Central memory CD8-positive, alpha-beta T cell (primary cell): ENCODE results near the gene SND1.
"Not testable (repeated sequence)": the region's sequence is repeated elsewhere in the genome, so short reads cannot be mapped to it uniquely, and the experiment has no call there.

Experiments
- ATAC-seq: fragments of 150-1000 bp; cut with Tn5 transposase; replicated peaks from 2 replicates; pipeline ENCODE4 v1.10.0; 2022; ENCODE audit warnings: mild to moderate bottlenecking, moderate FRiP score, moderate number of reproducible peaks; ENCODE audit not compliant: poor library complexity, severe bottlenecking; ENCODE audit errors: extremely low read depth
- DNase-seq, 2 donors: peaks; one replicate each; pipeline ENCODE4 v3.0.0; 2021; ENCODE audit warnings: low spot score in 2 of 2
- H3K27ac Mint-ChIP-seq: one replicate; pipeline ENCODE4 v1.8.0; 2022; ENCODE audit warnings: low read depth, mild to moderate bottlenecking, moderate library complexity, mixed read lengths
- H3K27me3 Mint-ChIP-seq: one replicate; pipeline ENCODE4 v1.8.0; 2022; ENCODE audit warnings: mixed read lengths
- H3K36me3 Mint-ChIP-seq: one replicate; pipeline ENCODE4 v1.8.0; 2022; ENCODE audit warnings: mild to moderate bottlenecking, moderate library complexity, mixed read lengths; ENCODE audit not compliant: insufficient read depth
- H3K4me1 Mint-ChIP-seq: one replicate; pipeline ENCODE4 v1.8.0; 2022; ENCODE audit warnings: mixed read lengths
- H3K4me3 Mint-ChIP-seq: one replicate; pipeline ENCODE4 v1.8.0; 2022; ENCODE audit warnings: mild to moderate bottlenecking, moderate library complexity, mixed read lengths
- H3K9me3 Mint-ChIP-seq: one replicate; pipeline ENCODE4 v1.8.0; 2022; ENCODE audit warnings: mixed read lengths

Gene SND1

DNA sequence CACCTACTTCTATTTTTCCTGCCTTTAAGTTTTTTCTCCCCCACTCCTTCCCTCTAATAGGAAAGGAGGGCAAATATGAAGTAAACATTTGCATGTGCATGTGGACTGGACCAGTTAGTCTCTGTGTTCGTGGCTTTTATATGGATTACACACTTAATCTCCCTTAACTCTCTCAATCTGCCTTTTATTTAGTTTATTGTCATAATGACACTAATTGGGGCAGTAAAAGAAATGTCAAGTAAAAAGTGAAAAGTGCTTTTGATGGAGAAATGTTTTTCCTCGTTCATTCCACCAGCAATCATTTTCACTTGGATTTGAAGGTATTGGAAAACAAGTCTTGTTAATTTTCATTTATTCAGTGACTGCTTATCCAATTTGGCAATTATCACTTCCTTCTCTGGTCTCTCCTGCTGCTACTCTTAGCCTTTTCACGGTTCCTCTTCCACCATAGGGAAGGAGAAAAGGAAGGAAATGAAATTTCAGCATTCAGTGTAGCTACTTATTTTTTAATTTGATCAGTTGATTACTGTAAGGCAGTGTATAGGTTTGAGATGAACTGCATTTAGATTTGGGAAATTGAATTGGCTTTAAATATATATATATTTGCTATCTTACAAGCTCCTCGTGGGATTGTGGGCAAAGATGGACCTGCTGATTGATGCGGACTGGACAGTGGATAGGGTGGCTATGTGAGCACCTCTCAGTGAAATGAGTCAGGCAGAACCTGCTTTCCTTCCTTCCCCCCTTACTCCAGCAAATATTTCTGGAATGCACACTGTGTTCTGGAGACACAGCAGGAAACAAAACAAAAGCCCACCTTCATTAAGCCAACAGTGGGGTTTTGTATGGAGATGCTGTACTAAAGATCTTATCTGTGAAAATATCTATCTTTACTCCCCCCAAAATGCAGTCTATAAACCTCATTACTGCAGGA, 301.7 kb downstream of the SND1 start:
- Mint-ChIP-seq H3K9me3 (no peaks in the 10 kb centered on the region), H3K36me3 (peaks cover 15% of the 10 kb centered on the region), H3K27ac (no peak overlapping the region), H3K4me1 (no peaks in the 10 kb centered on the region), H3K27me3 (no peaks in the 10 kb centered on the region), H3K4me3 (no peak overlapping the region)
- DNase-seq (no peak), ATAC-seq (no peak)

- DNase-seq = no peak
- no peaks in the 10 kb centered on the region for H3K27me3 Mint-ChIP-seq
- ATAC-seq = no peak
- no peaks in the 10 kb centered on the region for H3K4me1 Mint-ChIP-seq
- no peak overlapping the region for H3K27ac Mint-ChIP-seq
- H3K4me3 Mint-ChIP-seq = no peak overlapping the region
- peaks cover 14% of the 10 kb centered on the region for H3K36me3 Mint-ChIP-seq
- H3K9me3 Mint-ChIP-seq = no peaks in the 10 kb centered on the region
Observed at GRCh38 chr7:127954357-127954748, 302.4 kb downstream of the SND1 start.

DNA sequence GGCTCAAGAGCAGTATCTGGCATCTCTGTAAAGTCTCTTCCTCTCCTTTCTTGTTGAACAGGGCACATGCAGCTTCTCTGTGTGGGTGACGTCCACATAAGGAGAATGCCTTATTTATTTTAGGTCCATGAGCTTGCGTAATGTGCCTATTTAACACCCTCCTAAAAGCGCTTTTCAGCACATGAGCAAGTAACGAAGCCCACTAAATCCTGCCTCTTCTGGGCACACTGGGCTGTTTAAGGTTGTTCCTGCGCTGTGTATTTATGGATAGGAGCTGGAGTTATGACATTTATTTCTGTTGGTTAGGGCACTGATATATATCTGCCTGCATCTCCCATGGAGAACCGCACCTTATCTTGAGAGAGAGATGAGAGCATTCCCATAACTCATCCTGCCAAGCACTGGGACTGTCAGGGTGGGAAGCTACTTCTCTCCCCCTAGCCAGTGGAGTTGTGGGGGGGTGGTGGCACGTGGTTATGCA, 303.1 kb downstream of the SND1 start:
- Mint-ChIP-seq H3K4me3 (no peak overlapping the region), H3K4me1 (peaks cover 3% of the 10 kb centered on the region), H3K27ac (no peak overlapping the region), H3K36me3 (peaks cover 12% of the 10 kb centered on the region), H3K9me3 (no peaks in the 10 kb centered on the region), H3K27me3 (no peaks in the 10 kb centered on the region)
- DNase-seq (no peak), ATAC-seq (no peak)

DNA sequence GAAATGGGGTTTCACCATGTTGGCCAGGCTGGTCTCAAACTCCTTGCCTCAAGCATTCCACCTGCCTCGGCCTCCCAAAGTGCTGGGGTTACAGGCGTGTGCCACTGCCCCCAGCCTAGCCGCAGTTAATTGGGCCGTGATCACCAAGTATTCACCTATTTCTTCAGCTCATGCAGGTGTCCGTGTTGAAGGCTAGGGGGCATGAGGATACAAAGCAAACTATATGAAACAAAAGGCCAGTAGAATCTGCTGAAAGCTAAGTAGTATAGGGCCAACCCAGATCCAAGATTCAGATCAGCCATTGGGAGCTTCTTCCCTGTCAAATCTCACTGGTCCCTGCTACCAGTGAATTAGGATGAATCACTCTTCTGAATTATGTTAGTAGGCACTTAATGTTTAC, 305.9 kb downstream of the SND1 start:
- Mint-ChIP-seq H3K36me3 (peaks cover 11% of the 10 kb centered on the region), H3K9me3 (no peaks in the 10 kb centered on the region), H3K27me3 (no peaks in the 10 kb centered on the region), H3K27ac (no peak overlapping the region), H3K4me1 (peaks cover 10% of the 10 kb centered on the region), H3K4me3 (no peak overlapping the region)
- ATAC-seq = no peak
- DNase-seq = no peak

GRCh38 chr7:127959770-127960169, 307.8 kb downstream of the SND1 start:
- ATAC-seq = no peak
- Mint-ChIP-seq H3K9me3 (no peaks in the 10 kb centered on the region), H3K4me3 (no peak overlapping the region), H3K27me3 (no peaks in the 10 kb centered on the region), H3K36me3 (peaks cover 9% of the 10 kb centered on the region), H3K27ac (no peak overlapping the region), H3K4me1 (peaks cover 10% of the 10 kb centered on the region)
- no peak for DNase-seq

- ATAC-seq (no peak), DNase-seq (no peak)
- Mint-ChIP-seq H3K4me1 (peaks cover 10% of the 10 kb centered on the region), H3K36me3 (peaks cover 9% of the 10 kb centered on the region), H3K27me3 (no peaks in the 10 kb centered on the region), H3K27ac (no peak overlapping the region), H3K4me3 (no peak overlapping the region), H3K9me3 (no peaks in the 10 kb centered on the region)
Observed at GRCh38 chr7:127961786-127962453, 309.9 kb downstream of the SND1 start.

DNA sequence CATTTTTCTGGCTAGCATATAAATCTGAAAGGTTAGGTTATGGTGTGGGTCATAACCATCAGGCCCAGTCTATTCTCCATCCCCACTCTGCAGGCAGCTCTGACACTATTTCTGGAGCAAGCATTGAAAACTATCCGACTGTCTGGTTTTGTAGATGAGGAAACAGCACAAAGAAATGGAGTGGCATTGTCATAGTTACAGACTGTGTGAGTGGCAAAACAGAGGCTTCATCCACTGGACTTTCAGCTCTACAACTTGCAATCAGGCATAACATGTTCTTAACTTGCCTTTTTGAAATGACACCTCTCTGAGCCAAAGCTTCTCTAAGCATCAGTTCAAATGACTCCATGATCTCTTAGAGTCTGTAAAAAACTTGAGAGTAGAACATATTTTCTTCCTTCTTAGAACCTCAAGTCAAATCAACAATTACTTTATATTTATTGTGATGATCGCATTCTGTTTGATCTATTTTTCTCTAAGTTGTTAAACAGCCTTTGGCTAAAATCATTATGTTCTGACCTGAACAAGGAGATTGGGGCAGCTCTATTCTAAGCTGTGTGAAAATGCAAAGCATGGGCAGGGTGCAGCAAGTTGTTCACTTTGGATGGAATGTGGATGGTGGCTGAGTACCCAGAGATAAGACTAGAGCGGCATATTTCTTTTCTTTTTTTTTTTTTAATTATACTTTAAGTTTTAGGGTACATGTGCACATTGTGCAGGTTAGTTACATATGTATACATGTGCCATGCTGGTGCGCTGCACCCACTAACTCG, 310.8 kb downstream of the SND1 start:
- H3K9me3 Mint-ChIP-seq = no peaks in the 10 kb centered on the region
- DNase-seq (no peak), ATAC-seq (no peak)
- H3K27me3 Mint-ChIP-seq = no peaks in the 10 kb centered on the region
- peaks cover 7% of the 10 kb centered on the region for H3K36me3 Mint-ChIP-seq
- H3K27ac Mint-ChIP-seq = no peak overlapping the region
- H3K4me3 Mint-ChIP-seq = no peak overlapping the region
- peaks cover 10% of the 10 kb centered on the region for H3K4me1 Mint-ChIP-seq

GRCh38 chr7:127963850-127964249, 311.9 kb downstream of the SND1 start:
- not testable (repeated sequence) for H3K4me3 Mint-ChIP-seq, ATAC-seq, H3K9me3 Mint-ChIP-seq, H3K27me3 Mint-ChIP-seq, H3K27ac Mint-ChIP-seq, H3K36me3 Mint-ChIP-seq, DNase-seq
- H3K4me1 Mint-ChIP-seq = peaks cover 10% of the 10 kb centered on the region

DNA sequence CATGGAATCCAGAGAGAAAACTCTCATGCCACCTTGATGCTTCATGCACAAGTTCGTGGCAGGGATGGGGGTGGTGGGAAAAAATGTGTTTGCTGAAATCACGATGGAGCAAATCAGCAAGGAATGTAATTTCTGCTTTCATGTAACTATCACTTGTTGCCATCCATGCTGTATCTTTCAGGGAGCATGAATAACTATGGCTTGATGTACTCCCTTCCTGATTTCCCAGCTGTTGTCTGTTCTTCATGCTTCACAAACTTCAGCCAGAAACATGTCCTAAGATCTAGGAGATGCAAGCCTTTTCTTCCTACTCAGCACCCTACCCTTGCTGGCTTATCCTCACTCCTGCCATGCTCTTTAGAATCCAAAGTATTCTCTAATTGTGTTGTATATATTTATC, 315.3 kb downstream of the SND1 start:
- H3K27me3 Mint-ChIP-seq = no peaks in the 10 kb centered on the region
- peaks cover 2% of the 10 kb centered on the region for H3K36me3 Mint-ChIP-seq
- H3K9me3 Mint-ChIP-seq = no peaks in the 10 kb centered on the region
- no peak for DNase-seq
- no peak overlapping the region for H3K4me3 Mint-ChIP-seq
- H3K27ac Mint-ChIP-seq = no peak overlapping the region
- ATAC-seq = no peak
- no peaks in the 10 kb centered on the region for H3K4me1 Mint-ChIP-seq

GRCh38 chr7:127968547-127968946, 316.6 kb downstream of the SND1 start:
- Mint-ChIP-seq H3K4me1 (no peaks in the 10 kb centered on the region), H3K36me3 (peaks cover 2% of the 10 kb centered on the region), H3K9me3 (no peaks in the 10 kb centered on the region), H3K4me3 (no peak overlapping the region), H3K27me3 (no peaks in the 10 kb centered on the region), H3K27ac (no peak overlapping the region)
- DNase-seq = no peak
- no peak for ATAC-seq

- Mint-ChIP-seq H3K4me3 (no peak overlapping the region), H3K4me1 (no peaks in the 10 kb centered on the region), H3K9me3 (peaks cover 12% of the 10 kb centered on the region), H3K27me3 (no peaks in the 10 kb centered on the region), H3K27ac (no peak overlapping the region), H3K36me3 (peaks cover 4% of the 10 kb centered on the region)
- DNase-seq (no peak), ATAC-seq (no peak)
Observed at GRCh38 chr7:127973832-127974231, 321.8 kb downstream of the SND1 start.

GRCh38 chr7:127974446-127975035, 322.5 kb downstream of the SND1 start:
- H3K36me3 Mint-ChIP-seq = peaks cover 4% of the 10 kb centered on the region
- peaks cover 17% of the 10 kb centered on the region for H3K9me3 Mint-ChIP-seq
- H3K27me3 Mint-ChIP-seq = no peaks in the 10 kb centered on the region

More at GRCh38 chr7:127974446-127975035, 322.5 kb downstream of the SND1 start:
- Mint-ChIP-seq H3K4me3 (no peak overlapping the region), H3K4me1 (no peaks in the 10 kb centered on the region), H3K27ac (no peak overlapping the region)
- ATAC-seq (no peak), DNase-seq (no peak)
